SK-N-SH treated with all-trans-retinoic acid at 6 μM for 48 hours (cell line): ENCODE data around the gene IARS2.
A peak's percentile ranks its signal among the peaks of the same experiment; 100 is the strongest.

Experiments used
- ATAC-seq: fragments of 200-7000 bp; cut with Tn5 transposase; 3 replicates; pipeline ENCODE4 v1.9.1; 2020; ENCODE audit warnings: mild to moderate bottlenecking, moderate library complexity
- ARNTL ChIP-seq: fragments of 450-650 bp; formaldehyde crosslinking; IDR thresholded peaks from 2 replicates; pipeline ENCODE4 v1.5.0; 2020; ENCODE audit warnings: low read depth, mild to moderate bottlenecking, moderate library complexity, borderline replicate concordance
- BACH2 ChIP-seq: fragments of 250-450 bp; sonication (Bioruptor Pico); IDR thresholded peaks from 2 replicates; pipeline ENCODE4 v1.9.0; 2021; ENCODE audit warnings: mild to moderate bottlenecking, borderline replicate concordance
- CSDC2 ChIP-seq: fragments of 250-450 bp; sonication (Bioruptor Pico); IDR thresholded peaks from 2 replicates; pipeline ENCODE4 v1.5.0; 2020; ENCODE audit warnings: mild to moderate bottlenecking, moderate library complexity
- ESRRG ChIP-seq: fragments of 250-450 bp; sonication (Bioruptor Pico); IDR thresholded peaks from 2 replicates; pipeline ENCODE4 v1.6.1; 2021; ENCODE audit warnings: mild to moderate bottlenecking
- GLIS3 ChIP-seq: fragments of 250-450 bp; sonication (Bioruptor Pico); IDR thresholded peaks from 2 replicates; pipeline ENCODE4 v1.5.0; 2020; ENCODE audit warnings: mild to moderate bottlenecking, moderate library complexity
- ISL1 ChIP-seq: fragments of 250-450 bp; sonication (Bioruptor Pico); IDR thresholded peaks from 2 replicates; pipeline ENCODE4 v2.1.2; 2022; ENCODE audit warnings: mild to moderate bottlenecking, moderate library complexity
- PATZ1 ChIP-seq: fragments of 250-450 bp; sonication (Bioruptor Pico); IDR thresholded peaks from 2 replicates; pipeline ENCODE4 v1.8.0; 2020; ENCODE audit warnings: mild to moderate bottlenecking, moderate library complexity, borderline replicate concordance
- PPARA ChIP-seq: fragments of 250-450 bp; sonication (Bioruptor Pico); IDR thresholded peaks from 2 replicates; pipeline ENCODE4 v1.5.0; 2020; ENCODE audit warnings: mild to moderate bottlenecking, borderline replicate concordance
- RARB ChIP-seq: fragments of 250-450 bp; sonication (Bioruptor Pico); IDR thresholded peaks from 2 replicates; pipeline ENCODE4 v1.8.0; 2021; ENCODE audit warnings: mild to moderate bottlenecking, moderate library complexity
- SNAI2 ChIP-seq: fragments of 250-450 bp; sonication (Bioruptor Pico); IDR thresholded peaks from 2 replicates; pipeline ENCODE4 v1.5.0; 2020; ENCODE audit warnings: mild to moderate bottlenecking, moderate library complexity
- TCF4 ChIP-seq: fragments of 250-450 bp; sonication (Bioruptor Pico); IDR thresholded peaks from 2 replicates; pipeline ENCODE4 v1.8.0; 2021; ENCODE audit warnings: mild to moderate bottlenecking, moderate library complexity, borderline replicate concordance
- TOX ChIP-seq: fragments of 250-450 bp; sonication (Bioruptor Pico); IDR thresholded peaks from 2 replicates; pipeline ENCODE4 v1.8.0; 2021; ENCODE audit warnings: mild to moderate bottlenecking, moderate library complexity, borderline replicate concordance
- ZC3H10 ChIP-seq: fragments of 250-450 bp; sonication (Bioruptor Pico); IDR thresholded peaks from 2 replicates; pipeline ENCODE4 v1.5.1; 2021; ENCODE audit warnings: mild to moderate bottlenecking, moderate library complexity
- ZFP3 ChIP-seq: fragments of 250-450 bp; sonication (Bioruptor Pico); IDR thresholded peaks from 2 replicates; pipeline ENCODE4 v1.5.0; 2020; ENCODE audit warnings: mild to moderate bottlenecking, moderate library complexity
- ZFP30 ChIP-seq: fragments of 450-650 bp; formaldehyde crosslinking; IDR thresholded peaks from 2 replicates; pipeline ENCODE4 v1.5.0; 2022; ENCODE audit warnings: mild to moderate bottlenecking, moderate library complexity
- ZNF565 ChIP-seq: fragments of 450-650 bp; formaldehyde crosslinking; conservative IDR thresholded peaks from 2 replicates; pipeline ENCODE4 v1.5.0; 2020; ENCODE audit warnings: low read depth, mild to moderate bottlenecking, moderate library complexity
- ZNF8 ChIP-seq: fragments of 450-650 bp; formaldehyde crosslinking; IDR thresholded peaks from 2 replicates; pipeline ENCODE4 v1.5.0; 2020; ENCODE audit warnings: mild to moderate bottlenecking, moderate library complexity
- TF ChIP-seq, protein P1 (sequence below): fragments of 250-450 bp; sonication (Bioruptor Pico); IDR thresholded peaks from 2 replicates; pipeline ENCODE4 v1.5.0; 2020; ENCODE audit warnings: mild to moderate bottlenecking, moderate library complexity
- TF ChIP-seq, protein P2 (sequence below): fragments of 250-450 bp; sonication (Bioruptor Pico); IDR thresholded peaks from 2 replicates; pipeline ENCODE4 v1.5.1; 2021; ENCODE audit warnings: mild to moderate bottlenecking, moderate library complexity
- TF ChIP-seq, protein P3 (sequence below): fragments of 250-450 bp; sonication (Bioruptor Pico); IDR thresholded peaks from 2 replicates; pipeline ENCODE4 v1.8.0; 2021; ENCODE audit warnings: low read depth, mild to moderate bottlenecking, moderate library complexity, borderline replicate concordance

The IARS2 gene

GRCh38 chr1:220182656-220183055, 88.7 kb downstream of the IARS2 start:
- ATAC-seq: no peak
- no peak for TF ChIP-seq ARNTL
- TF ChIP-seq ESRRG (CRISPR knock-in tag): no peak
- TF ChIP-seq PATZ1 (CRISPR knock-in tag): no peak
- TF ChIP-seq RARB (CRISPR knock-in tag): no peak
- TF ChIP-seq, protein P1, sequence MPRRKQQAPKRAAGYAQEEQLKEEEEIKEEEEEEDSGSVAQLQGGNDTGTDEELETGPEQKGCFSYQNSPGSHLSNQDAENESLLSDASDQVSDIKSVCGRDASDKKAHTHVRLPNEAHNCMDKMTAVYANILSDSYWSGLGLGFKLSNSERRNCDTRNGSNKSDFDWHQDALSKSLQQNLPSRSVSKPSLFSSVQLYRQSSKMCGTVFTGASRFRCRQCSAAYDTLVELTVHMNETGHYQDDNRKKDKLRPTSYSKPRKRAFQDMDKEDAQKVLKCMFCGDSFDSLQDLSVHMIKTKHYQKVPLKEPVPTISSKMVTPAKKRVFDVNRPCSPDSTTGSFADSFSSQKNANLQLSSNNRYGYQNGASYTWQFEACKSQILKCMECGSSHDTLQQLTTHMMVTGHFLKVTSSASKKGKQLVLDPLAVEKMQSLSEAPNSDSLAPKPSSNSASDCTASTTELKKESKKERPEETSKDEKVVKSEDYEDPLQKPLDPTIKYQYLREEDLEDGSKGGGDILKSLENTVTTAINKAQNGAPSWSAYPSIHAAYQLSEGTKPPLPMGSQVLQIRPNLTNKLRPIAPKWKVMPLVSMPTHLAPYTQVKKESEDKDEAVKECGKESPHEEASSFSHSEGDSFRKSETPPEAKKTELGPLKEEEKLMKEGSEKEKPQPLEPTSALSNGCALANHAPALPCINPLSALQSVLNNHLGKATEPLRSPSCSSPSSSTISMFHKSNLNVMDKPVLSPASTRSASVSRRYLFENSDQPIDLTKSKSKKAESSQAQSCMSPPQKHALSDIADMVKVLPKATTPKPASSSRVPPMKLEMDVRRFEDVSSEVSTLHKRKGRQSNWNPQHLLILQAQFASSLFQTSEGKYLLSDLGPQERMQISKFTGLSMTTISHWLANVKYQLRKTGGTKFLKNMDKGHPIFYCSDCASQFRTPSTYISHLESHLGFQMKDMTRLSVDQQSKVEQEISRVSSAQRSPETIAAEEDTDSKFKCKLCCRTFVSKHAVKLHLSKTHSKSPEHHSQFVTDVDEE (CRISPR knock-in tag): no peak

GRCh38 chr1:220184506-220184905, 90.6 kb downstream of the IARS2 start:
- TF ChIP-seq RARB (CRISPR knock-in tag): no peak
- no peak for TF ChIP-seq TCF4
- TF ChIP-seq ARNTL: no peak
- TF ChIP-seq BACH2 (CRISPR knock-in tag): no peak
- TF ChIP-seq ZFP3: no peak
- no peak for TF ChIP-seq ESRRG (CRISPR knock-in tag)
- ATAC-seq: no peak

- ATAC-seq: peak; percentile 24; the same call in 1 of the 3 replicates
- TF ChIP-seq ZNF8 (CRISPR knock-in tag): no peak
- 0 out of 2 replicates have a peak, but pooled peaks have one; percentile 24 for TF ChIP-seq PATZ1 (CRISPR knock-in tag)
- TF ChIP-seq ZFP3: no peak
- TF ChIP-seq GLIS3: no peak
- TF ChIP-seq, protein P1 (CRISPR knock-in tag): no peak
- TF ChIP-seq ZNF565 (CRISPR knock-in tag): no peak
- peak; percentile 95 for TF ChIP-seq ISL1 (CRISPR knock-in tag)
- peak; percentile 97 for TF ChIP-seq ZC3H10
These were observed 92.8 kb downstream of the IARS2 start for GRCh38 chr1:220186752-220187151.

- no peak for TF ChIP-seq ZFP30 (CRISPR knock-in tag)
- TF ChIP-seq BACH2 (CRISPR knock-in tag): no peak
- no peak for TF ChIP-seq TOX (CRISPR knock-in tag)
- TF ChIP-seq RARB (CRISPR knock-in tag): no peak
- no peak for TF ChIP-seq ZNF565 (CRISPR knock-in tag)
- TF ChIP-seq, protein P2, sequence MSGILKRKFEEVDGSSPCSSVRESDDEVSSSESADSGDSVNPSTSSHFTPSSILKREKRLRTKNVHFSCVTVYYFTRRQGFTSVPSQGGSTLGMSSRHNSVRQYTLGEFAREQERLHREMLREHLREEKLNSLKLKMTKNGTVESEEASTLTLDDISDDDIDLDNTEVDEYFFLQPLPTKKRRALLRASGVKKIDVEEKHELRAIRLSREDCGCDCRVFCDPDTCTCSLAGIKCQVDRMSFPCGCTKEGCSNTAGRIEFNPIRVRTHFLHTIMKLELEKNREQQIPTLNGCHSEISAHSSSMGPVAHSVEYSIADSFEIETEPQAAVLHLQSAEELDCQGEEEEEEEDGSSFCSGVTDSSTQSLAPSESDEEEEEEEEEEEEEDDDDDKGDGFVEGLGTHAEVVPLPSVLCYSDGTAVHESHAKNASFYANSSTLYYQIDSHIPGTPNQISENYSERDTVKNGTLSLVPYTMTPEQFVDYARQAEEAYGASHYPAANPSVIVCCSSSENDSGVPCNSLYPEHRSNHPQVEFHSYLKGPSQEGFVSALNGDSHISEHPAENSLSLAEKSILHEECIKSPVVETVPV (CRISPR knock-in tag): no peak
- no peak for TF ChIP-seq SNAI2 (CRISPR knock-in tag)
- no peak for TF ChIP-seq CSDC2 (CRISPR knock-in tag)
- no peak for TF ChIP-seq PPARA (CRISPR knock-in tag)
- TF ChIP-seq ZNF8 (CRISPR knock-in tag): no peak
- no peak for TF ChIP-seq ISL1 (CRISPR knock-in tag)
- TF ChIP-seq, protein P3, sequence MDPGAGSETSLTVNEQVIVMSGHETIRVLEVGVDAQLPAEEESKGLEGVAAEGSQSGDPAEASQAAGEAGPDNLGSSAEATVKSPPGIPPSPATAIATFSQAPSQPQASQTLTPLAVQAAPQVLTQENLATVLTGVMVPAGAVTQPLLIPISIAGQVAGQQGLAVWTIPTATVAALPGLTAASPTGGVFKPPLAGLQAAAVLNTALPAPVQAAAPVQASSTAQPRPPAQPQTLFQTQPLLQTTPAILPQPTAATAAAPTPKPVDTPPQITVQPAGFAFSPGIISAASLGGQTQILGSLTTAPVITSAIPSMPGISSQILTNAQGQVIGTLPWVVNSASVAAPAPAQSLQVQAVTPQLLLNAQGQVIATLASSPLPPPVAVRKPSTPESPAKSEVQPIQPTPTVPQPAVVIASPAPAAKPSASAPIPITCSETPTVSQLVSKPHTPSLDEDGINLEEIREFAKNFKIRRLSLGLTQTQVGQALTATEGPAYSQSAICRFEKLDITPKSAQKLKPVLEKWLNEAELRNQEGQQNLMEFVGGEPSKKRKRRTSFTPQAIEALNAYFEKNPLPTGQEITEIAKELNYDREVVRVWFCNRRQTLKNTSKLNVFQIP (CRISPR knock-in tag): no peak
- TF ChIP-seq ARNTL: no peak
- no peak for TF ChIP-seq ZC3H10
- no peak for TF ChIP-seq ESRRG (CRISPR knock-in tag)
- TF ChIP-seq, all 23 proteins: peak for 0
- ATAC-seq: no peak
These were observed 94.6 kb downstream of the IARS2 start for GRCh38 chr1:220188538-220188937.
